GM12878 (cell line): Measurements from ENCODE around the gene SNX11. TPM values are rescaled to one million over a fixed set of nuclear protein-coding genes. Genes with fewer than 3 reads are reported as not detected.

ENCODE experiments used
- ATAC-seq: fragments of 200-7000 bp; cut with Tn5 transposase; 3 replicates; pipeline ENCODE4 v1.9.1; 2020; ENCODE audit warnings: mild to moderate bottlenecking, moderate library complexity
- BruUV-seq: library from RNA; stranded (reverse); fragments of 400-500 nt; replicated peaks from 2 replicates; lab custom pipeline; 2021; lab: Mats Ljungman, UMichigan
- CTCF ChIA-PET: fragments of 300-600 bp; sonication (Branson Sonifier 250); formaldehyde crosslinking; extraction: SDS; loops from one replicate; lab custom pipeline; 2021; ENCODE audit warnings: inconsistent platforms; lab: Yijun Ruan, JAX
- POLR2A ChIA-PET: fragments of 350-600 bp; formaldehyde crosslinking; extraction: SDS; loops from one replicate; lab custom pipeline; 2021; ENCODE audit warnings: inconsistent platforms; lab: Charles Lee
- RAD21 ChIA-PET: fragments of 300-600 bp; sonication (Branson Sonifier 250); formaldehyde crosslinking; loops from one replicate; lab custom pipeline; 2023; ENCODE audit warnings: antibody characterized with exemption; ENCODE audit not compliant: unreplicated experiment; lab: Charles Lee
- SMC1A ChIA-PET: fragments of 300-600 bp; sonication (Branson Sonifier 250); formaldehyde crosslinking; loops from one replicate; lab custom pipeline; 2023; ENCODE audit not compliant: unreplicated experiment, uncharacterized antibody; lab: Charles Lee
- DNase-seq: peaks from one replicate; pipeline ENCODE4 v3.0.0-alpha.2; 2011; ENCODE audit warnings: low read depth, low spot score
- FAIRE-seq: peaks from 3 replicates; lab custom pipeline; 2011; peaks lifted over from hg19 to GRCh38; lab: Jason Lieb, UNC
- H2AFZ ChIP-seq: 2 replicates; pipeline ENCODE4 v1.6.0; 2011; ENCODE audit warnings: low read depth, low read length, control low read depth; ENCODE audit not compliant: control insufficient read depth
- H3K27ac ChIP-seq: 2 replicates; pipeline ENCODE4 v1.5.1; 2011; ENCODE audit warnings: control low read depth; ENCODE audit not compliant: control insufficient read depth, insufficient read depth
- H3K27me3 ChIP-seq, 2 experiments: replicated peaks in 1 of 2; 2 replicates each; pipeline versions ENCODE4 v1.6.0 to v1.6.1; 2011; ENCODE audit warnings: low read length in 1 of 2; ENCODE audit not compliant: control insufficient read depth in 2 of 2, insufficient read depth in 2 of 2
- H3K36me3 ChIP-seq, 2 experiments: 2 replicates each; pipeline ENCODE4 v1.5.1; 2011; ENCODE audit warnings: low read length in 1 of 2; ENCODE audit not compliant: control insufficient read depth in 2 of 2, insufficient read depth in 2 of 2
- H3K4me1 ChIP-seq: 2 replicates; pipeline ENCODE4 v1.6.1; 2011; ENCODE audit warnings: mild to moderate bottlenecking, low read length, moderate library complexity, mixed read lengths; ENCODE audit not compliant: control insufficient read depth, insufficient read depth
- H3K4me2 ChIP-seq: 2 replicates; pipeline ENCODE4 v1.6.0; 2011; ENCODE audit warnings: control low read depth; ENCODE audit not compliant: control insufficient read depth, insufficient read depth
- H3K4me3 ChIP-seq: fragments of 200-600 bp; sonication (generic); 2 replicates; pipeline ENCODE4 v1.5.1; 2016
- H3K79me2 ChIP-seq: 2 replicates; pipeline ENCODE4 v1.6.0; 2011; ENCODE audit warnings: low read length; ENCODE audit not compliant: control insufficient read depth, insufficient read depth
- H3K9ac ChIP-seq: 2 replicates; pipeline ENCODE4 v1.8.0; 2011; ENCODE audit warnings: low read length, control low read depth, mixed read lengths; ENCODE audit not compliant: control insufficient read depth, insufficient read depth
- H3K9me3 ChIP-seq: replicated peaks from 3 replicates; pipeline ENCODE4 v1.5.1; 2011; ENCODE audit warnings: mild to moderate bottlenecking, low read length; ENCODE audit not compliant: control insufficient read depth, insufficient read depth
- H4K20me1 ChIP-seq: 2 replicates; pipeline ENCODE4 v1.6.0; 2011; ENCODE audit not compliant: control insufficient read depth, insufficient read depth
- EED ChIP-seq: sonication (generic); IDR thresholded peaks from 2 replicates; pipeline ENCODE4 v1.6.1; 2016; ENCODE audit warnings: antibody characterized with exemption, low read depth
- MEF2B ChIP-seq: fragments of 450-650 bp; IDR thresholded peaks from 2 replicates; pipeline ENCODE4 v1.6.1; 2018; ENCODE audit warnings: mild to moderate bottlenecking, moderate library complexity; ENCODE audit not compliant: partially characterized antibody, poor library complexity, severe bottlenecking
- MXI1 ChIP-seq: fragments of 150-350 bp; IDR thresholded peaks from 2 replicates; pipeline ENCODE4 v1.6.1; 2011; ENCODE audit warnings: low read depth, mild to moderate bottlenecking, inconsistent platforms, low read length, improper control_type of control experiment
- RUNX3 ChIP-seq: IDR thresholded peaks from 2 replicates; pipeline ENCODE4 v1.6.1; 2012; ENCODE audit warnings: low read length, inconsistent platforms
- SPI1 ChIP-seq: IDR thresholded peaks from 2 replicates; pipeline ENCODE4 v1.6.1; 2011; ENCODE audit warnings: low read depth, mild to moderate bottlenecking, low read length, moderate library complexity, borderline replicate concordance; ENCODE audit not compliant: insufficient read depth
- YY1 ChIP-seq: IDR thresholded peaks from 2 replicates; pipeline ENCODE4 v1.6.1; 2011; ENCODE audit warnings: low read depth, mild to moderate bottlenecking, low read length
- WGBS: methylation state at CpG from one replicate; pipeline ENCODE4 v1.1.6; 2016; ENCODE audit warnings: low lambda C conversion rate; ENCODE audit not compliant: insufficient replicate concordance, insufficient coverage; ENCODE audit errors: missing lambda C conversion rate; 5-methylcytosine and 5-hydroxymethylcytosine counted together
- in situ Hi-C: fragments of 300-500 bp; cut with MboI; formaldehyde crosslinking; loops from 9 replicates; pipeline ENCODE4 v1.14.3; 2018; ENCODE audit warnings: mixed read lengths
- intact Hi-C: fragments of 100-400 bp; cut with micrococcal nuclease; formaldehyde crosslinking; loops from one replicate; pipeline ENCODE4 v1.14.2; 2022; ENCODE audit not compliant: unreplicated experiment
- polyA plus RNA-seq, 11 experiments: library from polyadenylated mRNA; depleted of rRNA in 4 of 11; unstranded in 6 of 11; stranded (reverse) in 5 of 11; fragments of >200 nt; fragmentation: Nextera tagmentation in 4 of 11; fragmentation: Illumina TruSeq in 1 of 11; extraction: Ambion mirVana in 4 of 11; extraction: Trizol in 1 of 11; gene quantifications; 1 replicate in 1 of 11; 2 replicates in 10 of 11; pipeline versions ENCODE4 v1.2.1 to v1.2.3, GENCODE V29; 2011 to 2016; ENCODE audit warnings: inconsistent platforms in 2 of 11, missing spikeins in 2 of 11, low read depth in 1 of 11
- total RNA-seq, 4 experiments: library from RNA; depleted of rRNA in 3 of 4; stranded (reverse); fragments of >200 nt in 3 of 4; fragmentation: Illumina TruSeq in 1 of 4; extraction: Trizol in 1 of 4; gene quantifications; 2 replicates each; pipeline versions ENCODE4 v1.2.1 to v1.2.3, GENCODE V29; 2013 to 2021

SNX11 gene
- total and polyA plus RNA-seq, 10 of the 15 experiments (the other 5 are each of a cell fraction or from before 2014, with no cell fraction given) = 34.2 to 127 (median 61.8) TPM

- H3K9me3 ChIP-seq = no peaks in the 10 kb centered on the region
- peaks cover 0 to 4% of the 10 kb centered on the region in 2 experiments; a peak in 1 of 4 replicates for H3K36me3 ChIP-seq
- no peaks in the 10 kb centered on the region for H4K20me1 ChIP-seq
- TF ChIP-seq EED (0 out of 2 replicates have a peak, but pooled peaks have one; percentile 22), MEF2B (peak; percentile 73), YY1 (0 out of 2 replicates have a peak, but pooled peaks have one; percentile 33), SPI1 (peak; percentile 38; the same call in 1 of the 2 replicates), MXI1 (no peak), RUNX3 (peak; percentile 32; the same call in 1 of the 2 replicates)
- intact Hi-C loops (no loop called here), in situ Hi-C loops (no loop called here)
- ChIA-PET RAD21 (interaction anchor here (0.8 to 1.0 kb wide), 3 partner anchors 51 to 137 kb away, joined by 3 to 4 read pairs (median 3); no protein-coding TSS in a partner anchor), SMC1A (interaction anchor here (0.7 to 1.5 kb wide), 6 partner anchors 10 to 430 kb away, joined by 3 to 4 read pairs (median 3); no protein-coding TSS in a partner anchor), POLR2A (interaction anchor here (0.5 kb wide), 1 partner anchor 45 kb away, joined by 3 read pairs; no protein-coding TSS in a partner anchor), CTCF (interaction anchor here (0.6 to 1.2 kb wide), 6 partner anchors 50 to 189 kb away, joined by 3 to 5 read pairs (median 4); no protein-coding TSS in a partner anchor)
- peak overlapping the region; percentile 45 for H3K27ac ChIP-seq
- peak; percentile 61 for ATAC-seq
- peak overlapping the region; percentile 61 for H2AFZ ChIP-seq
- H3K4me1 ChIP-seq = peaks cover 6% of the 10 kb centered on the region; the same call in 1 of the 2 replicates
- BruUV-seq = no TSS peak
- H3K79me2 ChIP-seq = no peaks in the 10 kb centered on the region
- DNase-seq = no peak
- H3K9ac ChIP-seq = no peak overlapping the region; the same call in 1 of the 2 replicates
- H3K27me3 ChIP-seq = no peaks in the 10 kb centered on the region
- 21% methylated on average over 5 of the region's 5 CpGs for WGBS
- peak; percentile 89 for FAIRE-seq
- H3K4me3 ChIP-seq = no peak overlapping the region
- H3K4me2 ChIP-seq = peak overlapping the region; percentile 56
Observed at GRCh38 chr17:48162946-48163506, 55.5 kb downstream of the SNX11 start.
